NB4 (cell line): ENCODE measurements around the gene TULP4.

Experiments
- POLR2A ChIP-seq: IDR thresholded peaks from 2 replicates; pipeline ENCODE4 v1.6.1; 2011; ENCODE audit warnings: mild to moderate bottlenecking; ENCODE audit not compliant: insufficient read length; ENCODE audit errors: extremely low read depth
- TF ChIP-seq, protein P1 (sequence below): IDR thresholded peaks from one replicate; pipeline ENCODE4 v1.5.1; 2012; ENCODE audit warnings: low read depth, low read length
- TF ChIP-seq, protein P2 (sequence below): IDR thresholded peaks from 2 replicates; pipeline ENCODE4 v1.6.1; 2011; ENCODE audit warnings: low read depth, low read length

GRCh38 chr6:158476389-158476788, 164.1 kb downstream of the TULP4 start:
- TF ChIP-seq, protein P1, sequence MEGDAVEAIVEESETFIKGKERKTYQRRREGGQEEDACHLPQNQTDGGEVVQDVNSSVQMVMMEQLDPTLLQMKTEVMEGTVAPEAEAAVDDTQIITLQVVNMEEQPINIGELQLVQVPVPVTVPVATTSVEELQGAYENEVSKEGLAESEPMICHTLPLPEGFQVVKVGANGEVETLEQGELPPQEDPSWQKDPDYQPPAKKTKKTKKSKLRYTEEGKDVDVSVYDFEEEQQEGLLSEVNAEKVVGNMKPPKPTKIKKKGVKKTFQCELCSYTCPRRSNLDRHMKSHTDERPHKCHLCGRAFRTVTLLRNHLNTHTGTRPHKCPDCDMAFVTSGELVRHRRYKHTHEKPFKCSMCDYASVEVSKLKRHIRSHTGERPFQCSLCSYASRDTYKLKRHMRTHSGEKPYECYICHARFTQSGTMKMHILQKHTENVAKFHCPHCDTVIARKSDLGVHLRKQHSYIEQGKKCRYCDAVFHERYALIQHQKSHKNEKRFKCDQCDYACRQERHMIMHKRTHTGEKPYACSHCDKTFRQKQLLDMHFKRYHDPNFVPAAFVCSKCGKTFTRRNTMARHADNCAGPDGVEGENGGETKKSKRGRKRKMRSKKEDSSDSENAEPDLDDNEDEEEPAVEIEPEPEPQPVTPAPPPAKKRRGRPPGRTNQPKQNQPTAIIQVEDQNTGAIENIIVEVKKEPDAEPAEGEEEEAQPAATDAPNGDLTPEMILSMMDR: no peak
- TF ChIP-seq, protein P2, sequence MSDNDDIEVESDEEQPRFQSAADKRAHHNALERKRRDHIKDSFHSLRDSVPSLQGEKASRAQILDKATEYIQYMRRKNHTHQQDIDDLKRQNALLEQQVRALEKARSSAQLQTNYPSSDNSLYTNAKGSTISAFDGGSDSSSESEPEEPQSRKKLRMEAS: no peak
- no peak for TF ChIP-seq POLR2A
